ENCODE measurements around the gene GLS. TPM values are rescaled to one million over a fixed set of nuclear protein-coding genes. Genes with fewer than 3 reads are reported as not detected.
A peak's percentile ranks its signal among the peaks of the same experiment; 100 is the strongest.

The GLS gene
- 100 to 1,000 TPM; 192 to 233 (median 209) TPM for total RNA-seq
- 306 TPM for total RNA-seq (2013)
- total RNA-seq: 206 to 1,008 (median 285) reads per million in 29 experiments

DNA sequence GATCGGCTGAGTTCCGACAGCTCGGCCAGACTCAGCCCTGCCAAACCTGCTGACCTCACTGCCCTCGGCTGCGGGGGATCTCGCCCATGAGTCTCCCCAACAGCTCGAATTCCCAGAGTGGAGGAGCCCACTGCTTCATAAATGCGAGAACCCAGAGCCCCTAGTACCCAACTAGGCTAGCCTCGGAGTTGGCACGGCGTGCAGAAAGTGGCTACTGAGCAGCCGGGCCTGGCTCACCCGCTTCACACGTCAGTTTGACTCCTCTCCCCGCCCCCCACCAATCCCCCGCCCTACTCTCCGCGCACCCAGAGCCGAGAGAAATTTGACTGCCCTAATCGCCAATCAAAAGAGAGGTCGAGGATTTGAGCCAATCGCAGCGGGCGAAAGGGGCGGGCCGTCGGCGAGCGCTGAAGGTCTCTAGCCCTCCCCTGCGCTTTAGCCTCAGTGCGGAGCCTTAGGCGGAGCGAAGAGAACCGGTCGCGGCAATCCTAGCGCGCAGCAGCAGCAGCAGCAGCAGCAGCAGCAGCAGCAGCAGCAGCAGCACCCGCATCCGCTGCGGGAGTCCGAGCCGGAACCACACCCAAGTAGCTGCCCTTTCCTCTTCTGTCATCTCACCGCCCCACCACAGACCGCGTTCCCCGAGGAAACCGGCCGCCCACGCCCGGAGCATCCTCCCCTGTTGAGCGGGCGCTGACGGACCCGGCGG is at the start of gene GLS:
Gene GLS (plus strand): TSS at position 444 of the 706 bp plus-strand sequence. CDS start 264 bp downstream, outside the sequence.
- DNase-seq (peak; percentile 90 to 98 (median 95)), ATAC-seq (replicated peaks in 1 of 4) (peak; percentile 76 to 80 (median 79))
- H3K27me3 Mint-ChIP-seq: no peaks in the 10 kb centered on the region
- H3K27ac Mint-ChIP-seq: peak within 1 kb of the TSS; percentile 97 to 99
- Histone ChIP-seq H3K9me3 (peaks cover 2% of the 10 kb centered on the region), H3K4me1 (ENCODE audit: control insufficient read depth in 1 of 2, extremely low read depth in 1 of 2, insufficient read depth in 2 of 2, low read length in 2 of 2) (peaks cover 28 to 32% of the 10 kb centered on the region in 2 experiments), H3K4me3 (ENCODE audit: control insufficient read depth in 1 of 2, extremely low read depth in 1 of 2, low read length in 1 of 2) (peak within 1 kb of the TSS; percentile 76 to 86), H3K27me3 (replicated peaks in 1 of 2; ENCODE audit: control insufficient read depth in 2 of 2, extremely low read depth in 1 of 2, insufficient read depth in 2 of 2, low read length in 1 of 2) (no peaks in the 10 kb centered on the region), H3K27ac (ENCODE audit: low read length) (peak within 1 kb of the TSS; percentile 93), H3K36me3 (ENCODE audit: control insufficient read depth in 2 of 2, extremely low read depth in 1 of 2, insufficient read depth in 1 of 2, low read length in 1 of 2) (no peaks in the 10 kb centered on the region)
- peak within 1 kb of the TSS; percentile 92 to 98 (median 96) for H3K4me3 Mint-ChIP-seq
- CTCF ChIA-PET: interaction anchor here in 1 of 2 donors (0.6 to 4.0 kb wide), 5 partner anchors 12 to 224 kb away, joined by 3 to 22 read pairs (median 6); no protein-coding TSS in a partner anchor
- under 1% methylated on average over 50 of the region's 56 CpGs for WGBS (ENCODE audit: insufficient coverage)
- H3K4me1 Mint-ChIP-seq: peaks cover 53 to 59% (median 59%) of the 10 kb centered on the region in 3 donors
- peaks cover 9% of the 10 kb centered on the region for H3K36me3 Mint-ChIP-seq
- H3K9me3 Mint-ChIP-seq: no peaks in the 10 kb centered on the region
- POLR2A ChIA-PET: interaction anchor here (0.5 to 2.2 kb wide), 19 partner anchors 9 to 984 kb away, joined by 3 to 10 read pairs (median 4); partner anchors contain the start of gene STAT1 (in 1 of the 2)

DNA sequence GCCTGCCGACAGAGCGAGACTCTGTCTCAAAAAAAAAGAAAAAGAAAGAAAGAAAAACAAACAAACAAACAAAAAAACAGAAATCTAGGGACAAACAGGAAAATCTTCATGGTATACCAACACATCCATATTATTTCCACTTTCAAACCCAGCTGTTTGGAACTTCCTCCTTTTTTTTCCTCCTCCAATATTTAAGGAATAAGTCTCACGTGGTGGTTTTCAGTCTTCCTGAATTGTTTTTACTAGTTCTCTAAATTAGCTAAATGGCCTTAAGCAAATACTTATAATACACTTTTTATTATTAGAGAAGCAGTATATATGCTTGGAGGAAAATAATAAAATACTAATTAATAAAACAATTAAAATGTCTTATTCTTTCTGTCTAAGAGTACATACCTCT is 48.7 kb upstream of the GLS start:
- Histone ChIP-seq H3K9me3 (no peaks in the 10 kb centered on the region), H3K27me3 (replicated peaks in 1 of 2; ENCODE audit: control insufficient read depth in 2 of 2, extremely low read depth in 1 of 2, insufficient read depth in 2 of 2, low read length in 1 of 2) (no peaks in the 10 kb centered on the region), H3K36me3 (ENCODE audit: control insufficient read depth in 2 of 2, extremely low read depth in 1 of 2, insufficient read depth in 1 of 2, low read length in 1 of 2) (no peaks in the 10 kb centered on the region), H3K4me1 (ENCODE audit: control insufficient read depth in 1 of 2, extremely low read depth in 1 of 2, insufficient read depth in 2 of 2, low read length in 2 of 2) (no peaks in the 10 kb centered on the region), H3K4me3 (ENCODE audit: control insufficient read depth in 1 of 2, extremely low read depth in 1 of 2, low read length in 1 of 2) (no peak overlapping the region), H3K27ac (ENCODE audit: low read length) (no peak overlapping the region)
- no peak overlapping the region for H3K27ac Mint-ChIP-seq
- H3K9me3 Mint-ChIP-seq: peaks cover 0 to 3% (median 0%) of the 10 kb centered on the region in 3 donors
- no peaks in the 10 kb centered on the region for H3K27me3 Mint-ChIP-seq
- H3K4me3 Mint-ChIP-seq: no peak overlapping the region
- DNase-seq (no peak), ATAC-seq (replicated peaks in 1 of 4) (no peak)
- WGBS (ENCODE audit: insufficient coverage): no CpG with 5 or more reads among the region's 3 CpGs
- H3K36me3 Mint-ChIP-seq: peaks cover 3% of the 10 kb centered on the region
- no peaks in the 10 kb centered on the region for H3K4me1 Mint-ChIP-seq
- ChIA-PET CTCF (no interaction called here), POLR2A (no interaction called here)

DNA sequence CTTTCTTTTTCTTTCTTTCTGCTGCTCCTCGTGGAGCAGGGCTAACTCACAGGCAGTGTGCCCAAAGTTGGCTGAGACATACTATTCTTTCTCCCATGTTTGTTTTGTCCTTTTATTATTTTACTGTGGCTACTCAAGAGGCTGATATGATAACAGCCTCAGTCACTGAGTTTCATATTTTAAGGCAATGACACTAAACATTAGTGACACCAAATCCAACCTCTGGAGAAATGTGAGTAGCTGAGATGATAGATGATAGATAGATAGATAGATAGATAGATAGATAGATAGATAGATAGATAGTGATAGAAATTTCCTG is 45.8 kb upstream of the GLS start:
- H3K9me3 Mint-ChIP-seq: no peaks in the 10 kb centered on the region
- no peaks in the 10 kb centered on the region for H3K27me3 Mint-ChIP-seq
- ChIA-PET POLR2A (no interaction called here), CTCF (no interaction called here)
- H3K27ac Mint-ChIP-seq: no peak overlapping the region
- no peaks in the 10 kb centered on the region for H3K4me1 Mint-ChIP-seq
- no peak overlapping the region for H3K4me3 ChIP-seq (ENCODE audit: control insufficient read depth in 1 of 2, extremely low read depth in 1 of 2, low read length in 1 of 2)
- DNase-seq: no peak
- H3K36me3 Mint-ChIP-seq: peaks cover 10% of the 10 kb centered on the region
- H3K4me3 Mint-ChIP-seq: no peak overlapping the region
- H3K27me3 ChIP-seq (replicated peaks in 1 of 2; ENCODE audit: control insufficient read depth in 2 of 2, extremely low read depth in 1 of 2, insufficient read depth in 2 of 2, low read length in 1 of 2): no peaks in the 10 kb centered on the region
- no peaks in the 10 kb centered on the region for H3K9me3 ChIP-seq
- H3K4me1 ChIP-seq (ENCODE audit: control insufficient read depth in 1 of 2, extremely low read depth in 1 of 2, insufficient read depth in 2 of 2, low read length in 2 of 2): no peaks in the 10 kb centered on the region
- no peak overlapping the region for H3K27ac ChIP-seq (ENCODE audit: low read length)
- no peaks in the 10 kb centered on the region for H3K36me3 ChIP-seq (ENCODE audit: control insufficient read depth in 2 of 2, extremely low read depth in 1 of 2, insufficient read depth in 1 of 2, low read length in 1 of 2)
- ATAC-seq (replicated peaks in 1 of 4): no peak
- WGBS (ENCODE audit: insufficient coverage): no CpG with 5 or more reads among the region's 1 CpG

DNA sequence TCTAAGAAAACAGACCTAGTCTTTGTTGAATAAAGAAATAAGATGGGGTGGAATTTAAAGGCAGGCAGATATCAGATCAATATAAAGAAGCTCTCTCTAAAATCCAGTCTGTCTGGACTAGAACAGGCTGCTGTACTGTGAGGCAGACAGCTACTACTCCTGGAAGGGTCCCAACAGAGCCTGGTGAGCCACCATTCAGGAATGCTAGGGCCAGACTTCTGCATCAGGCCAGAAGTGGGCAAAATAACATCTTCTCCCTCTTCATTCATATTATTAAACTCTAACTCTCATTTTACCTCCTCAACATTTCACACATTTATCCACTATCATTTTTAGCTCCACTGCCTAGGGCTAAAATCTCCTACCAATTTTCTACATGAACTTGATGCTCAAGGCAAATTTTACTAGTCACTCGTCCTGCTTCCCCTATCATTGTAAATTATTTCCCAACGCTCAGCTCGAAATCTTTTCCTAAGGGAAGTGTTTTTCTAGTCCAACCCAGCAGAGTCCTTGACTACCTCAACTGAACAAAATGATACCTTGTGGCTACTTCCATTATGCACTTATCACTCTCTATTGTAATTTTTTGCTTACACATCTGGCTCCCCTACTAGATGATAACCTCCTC is 45.2 kb upstream of the GLS start:
- Mint-ChIP-seq H3K9me3 (no peaks in the 10 kb centered on the region), H3K36me3 (peaks cover 14% of the 10 kb centered on the region), H3K27me3 (no peaks in the 10 kb centered on the region), H3K4me1 (no peaks in the 10 kb centered on the region), H3K27ac (no peak overlapping the region), H3K4me3 (no peak overlapping the region)
- no peaks in the 10 kb centered on the region for H3K4me1 ChIP-seq (ENCODE audit: control insufficient read depth in 1 of 2, extremely low read depth in 1 of 2, insufficient read depth in 2 of 2, low read length in 2 of 2)
- H3K36me3 ChIP-seq (ENCODE audit: control insufficient read depth in 2 of 2, extremely low read depth in 1 of 2, insufficient read depth in 1 of 2, low read length in 1 of 2): no peaks in the 10 kb centered on the region
- no peak overlapping the region for H3K27ac ChIP-seq (ENCODE audit: low read length)
- no peaks in the 10 kb centered on the region for H3K9me3 ChIP-seq
- DNase-seq (no peak), ATAC-seq (replicated peaks in 1 of 4) (no peak)
- ChIA-PET POLR2A (no interaction called here), CTCF (no interaction called here)
- no peak overlapping the region for H3K4me3 ChIP-seq (ENCODE audit: control insufficient read depth in 1 of 2, extremely low read depth in 1 of 2, low read length in 1 of 2)
- WGBS (ENCODE audit: insufficient coverage): 93% methylated on average over 3 of the region's 3 CpGs
- no peaks in the 10 kb centered on the region for H3K27me3 ChIP-seq (replicated peaks in 1 of 2; ENCODE audit: control insufficient read depth in 2 of 2, extremely low read depth in 1 of 2, insufficient read depth in 2 of 2, low read length in 1 of 2)

DNA sequence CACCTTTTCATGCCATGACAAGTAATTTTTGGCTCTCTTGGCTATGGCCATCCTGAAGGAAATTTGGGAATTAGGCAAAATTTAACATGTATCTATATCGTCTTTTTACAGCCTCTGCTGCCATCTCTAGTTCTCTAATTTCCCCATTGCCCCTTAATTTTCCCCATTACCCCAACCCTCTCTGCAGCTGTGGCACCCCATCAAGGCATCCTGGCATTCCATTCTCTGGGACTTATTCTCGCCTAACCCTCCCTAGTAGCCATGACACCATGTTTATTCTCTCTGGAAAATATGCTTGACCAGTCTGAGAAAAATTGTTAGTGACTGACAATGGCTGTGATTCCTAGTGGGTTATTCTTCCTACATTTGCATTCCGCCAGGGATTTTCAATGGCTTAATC is 43.9 kb upstream of the GLS start:
- no peak overlapping the region for H3K27ac Mint-ChIP-seq
- CTCF ChIA-PET: interaction anchor here in 1 of 2 donors (0.5 kb wide), 1 partner anchor 92 kb away, joined by 5 read pairs; no protein-coding TSS in a partner anchor
- no CpG with 5 or more reads among the region's 3 CpGs for WGBS (ENCODE audit: insufficient coverage)

DNA sequence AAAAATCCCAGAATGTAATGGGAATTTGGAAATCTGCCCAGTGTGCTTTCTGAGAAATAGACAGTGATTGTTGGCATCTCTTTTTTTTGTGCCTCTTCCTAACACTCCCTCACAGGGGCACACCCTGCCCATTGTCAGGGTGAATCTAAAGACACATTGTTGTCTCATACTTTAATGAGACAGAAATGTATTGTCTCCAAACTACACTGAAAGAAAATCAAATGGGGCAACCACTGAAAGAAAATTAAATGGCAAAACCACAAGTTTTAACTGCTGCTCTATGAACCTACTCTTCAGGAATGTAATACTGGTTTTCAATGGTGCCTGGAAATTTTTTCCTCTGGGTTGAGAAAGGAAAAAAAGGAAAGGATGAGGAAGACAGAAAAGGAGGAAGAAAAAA is 43.2 kb upstream of the GLS start:
- CTCF ChIA-PET: no interaction called here
- H3K4me3 Mint-ChIP-seq: no peak overlapping the region

More for the DNA sequence above, 43.9 kb upstream of the GLS start:
- Mint-ChIP-seq H3K4me3 (no peak overlapping the region), H3K27me3 (no peaks in the 10 kb centered on the region), H3K36me3 (peaks cover 19% of the 10 kb centered on the region), H3K9me3 (no peaks in the 10 kb centered on the region), H3K4me1 (no peaks in the 10 kb centered on the region)
- DNase-seq (no peak), ATAC-seq (replicated peaks in 1 of 4) (no peak)
- Histone ChIP-seq H3K36me3 (ENCODE audit: control insufficient read depth in 2 of 2, extremely low read depth in 1 of 2, insufficient read depth in 1 of 2, low read length in 1 of 2) (no peaks in the 10 kb centered on the region), H3K4me3 (ENCODE audit: control insufficient read depth in 1 of 2, extremely low read depth in 1 of 2, low read length in 1 of 2) (no peak overlapping the region), H3K9me3 (no peaks in the 10 kb centered on the region), H3K27ac (ENCODE audit: low read length) (no peak overlapping the region), H3K4me1 (ENCODE audit: control insufficient read depth in 1 of 2, extremely low read depth in 1 of 2, insufficient read depth in 2 of 2, low read length in 2 of 2) (no peaks in the 10 kb centered on the region), H3K27me3 (replicated peaks in 1 of 2; ENCODE audit: control insufficient read depth in 2 of 2, extremely low read depth in 1 of 2, insufficient read depth in 2 of 2, low read length in 1 of 2) (no peaks in the 10 kb centered on the region)
- POLR2A ChIA-PET: no interaction called here

More for the DNA sequence above, 43.2 kb upstream of the GLS start:
- Mint-ChIP-seq H3K9me3 (no peaks in the 10 kb centered on the region), H3K4me1 (no peaks in the 10 kb centered on the region), H3K36me3 (peaks cover 25% of the 10 kb centered on the region), H3K27ac (no peak overlapping the region), H3K27me3 (no peaks in the 10 kb centered on the region)
- no peak for DNase-seq
- H3K36me3 ChIP-seq (ENCODE audit: control insufficient read depth in 2 of 2, extremely low read depth in 1 of 2, insufficient read depth in 1 of 2, low read length in 1 of 2): no peaks in the 10 kb centered on the region
- no peak overlapping the region for H3K4me3 ChIP-seq (ENCODE audit: control insufficient read depth in 1 of 2, extremely low read depth in 1 of 2, low read length in 1 of 2)
- POLR2A ChIA-PET: no interaction called here
- no peaks in the 10 kb centered on the region for H3K4me1 ChIP-seq (ENCODE audit: control insufficient read depth in 1 of 2, extremely low read depth in 1 of 2, insufficient read depth in 2 of 2, low read length in 2 of 2)
- no peak for ATAC-seq (replicated peaks in 1 of 4)
- H3K27me3 ChIP-seq (replicated peaks in 1 of 2; ENCODE audit: control insufficient read depth in 2 of 2, extremely low read depth in 1 of 2, insufficient read depth in 2 of 2, low read length in 1 of 2): no peaks in the 10 kb centered on the region
- H3K9me3 ChIP-seq: no peaks in the 10 kb centered on the region
- no peak overlapping the region for H3K27ac ChIP-seq (ENCODE audit: low read length)

All from T-cell (primary cell).